ENCODE data around the gene SLC5A3.

Gene SLC5A3

DNA sequence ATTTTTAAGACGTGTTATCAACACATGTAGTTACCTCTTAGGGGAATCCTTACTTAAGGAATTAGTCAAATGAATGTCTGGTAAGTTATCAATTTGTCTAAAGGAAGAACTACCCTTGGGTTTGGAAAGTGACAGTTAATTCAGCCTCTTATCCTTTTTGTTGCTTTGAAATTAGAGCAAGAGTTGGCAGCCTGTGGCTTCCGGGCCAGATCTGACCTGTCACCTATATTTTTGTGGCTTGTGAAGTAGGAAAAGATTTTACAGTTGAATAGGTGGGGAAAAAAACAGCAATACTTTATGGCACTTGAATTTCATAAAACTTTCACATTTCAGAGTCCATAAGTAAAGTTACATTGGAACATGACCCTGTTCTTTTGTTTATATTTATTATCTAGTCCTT, 5.5 kb downstream of the SLC5A3 start:
- Histone ChIP-seq H3K9ac (ENCODE audit: low read length) (no peak overlapping the region), H4K20me1 (ENCODE audit: low read depth, low read length) (no peaks in the 10 kb centered on the region; the same call in 1 of the 2 replicates), H3F3A (ENCODE audit: insufficient read depth) (0 out of 2 replicates have a peak, but pooled peaks cover 3% of the 10 kb centered on the region), H3K79me2 (ENCODE audit: insufficient read depth, low read length) (peaks cover 91% of the 10 kb centered on the region), H3K4me2 (ENCODE audit: low read depth, low read length, poor library complexity, severe bottlenecking) (no peak overlapping the region), H3K9me3 (ENCODE audit: insufficient read depth, low read length) (no peaks in the 10 kb centered on the region), H3K27me3 (ENCODE audit: low read length) (no peaks in the 10 kb centered on the region), H3K27ac (ENCODE audit: low read depth, low read length) (no peak overlapping the region), H2AFZ (ENCODE audit: low read depth, low read length, severe bottlenecking) (no peak overlapping the region), H3K9me2 (replicated peaks; ENCODE audit: insufficient read depth, low read length) (no peaks in the 10 kb centered on the region), H3K36me3 (ENCODE audit: low read length) (no peaks in the 10 kb centered on the region), H3K4me3 (ENCODE audit: insufficient read depth, low read length, poor library complexity, severe bottlenecking) (no peak overlapping the region)
- TF ChIP-seq EZH2phosphoT487 (conservative IDR thresholded peaks at IDR 0.05; ENCODE audit: low read length), result no peak

DNA sequence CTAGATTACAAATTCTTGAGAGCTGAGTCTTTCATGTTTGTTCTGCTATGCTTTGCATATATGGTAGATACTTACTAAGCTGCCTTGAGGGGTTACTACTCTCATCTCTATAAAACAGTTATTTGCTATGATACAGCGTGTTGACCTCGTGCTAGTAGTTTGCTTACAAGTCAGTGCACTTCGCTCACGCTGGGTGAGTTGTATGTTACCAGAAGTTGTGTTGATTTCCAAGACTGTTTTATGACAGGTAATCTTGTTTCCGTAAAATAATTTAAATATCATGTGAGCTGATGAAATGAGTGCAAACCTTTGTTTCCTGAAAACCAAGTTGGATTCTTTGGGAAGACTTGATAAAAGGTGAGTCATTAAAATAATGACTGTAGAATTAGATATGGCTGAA, 7.3 kb downstream of the SLC5A3 start:
- Histone ChIP-seq H3K27ac (ENCODE audit: low read depth, low read length) (no peak overlapping the region), H3K9me2 (replicated peaks; ENCODE audit: insufficient read depth, low read length) (no peaks in the 10 kb centered on the region), H3K4me3 (ENCODE audit: insufficient read depth, low read length, poor library complexity, severe bottlenecking) (no peak overlapping the region), H3K9ac (ENCODE audit: low read length) (no peak overlapping the region), H3K9me3 (ENCODE audit: insufficient read depth, low read length) (no peaks in the 10 kb centered on the region), H3K27me3 (ENCODE audit: low read length) (no peaks in the 10 kb centered on the region), H2AFZ (ENCODE audit: low read depth, low read length, severe bottlenecking) (no peak overlapping the region), H3K4me2 (ENCODE audit: low read depth, low read length, poor library complexity, severe bottlenecking) (no peak overlapping the region), H4K20me1 (ENCODE audit: low read depth, low read length) (peaks cover 5% of the 10 kb centered on the region; the same call in 1 of the 2 replicates), H3K79me2 (ENCODE audit: insufficient read depth, low read length) (peaks cover 91% of the 10 kb centered on the region), H3K36me3 (ENCODE audit: low read length) (no peaks in the 10 kb centered on the region), H3F3A (ENCODE audit: insufficient read depth) (no peaks in the 10 kb centered on the region)
- TF ChIP-seq, protein P1, sequence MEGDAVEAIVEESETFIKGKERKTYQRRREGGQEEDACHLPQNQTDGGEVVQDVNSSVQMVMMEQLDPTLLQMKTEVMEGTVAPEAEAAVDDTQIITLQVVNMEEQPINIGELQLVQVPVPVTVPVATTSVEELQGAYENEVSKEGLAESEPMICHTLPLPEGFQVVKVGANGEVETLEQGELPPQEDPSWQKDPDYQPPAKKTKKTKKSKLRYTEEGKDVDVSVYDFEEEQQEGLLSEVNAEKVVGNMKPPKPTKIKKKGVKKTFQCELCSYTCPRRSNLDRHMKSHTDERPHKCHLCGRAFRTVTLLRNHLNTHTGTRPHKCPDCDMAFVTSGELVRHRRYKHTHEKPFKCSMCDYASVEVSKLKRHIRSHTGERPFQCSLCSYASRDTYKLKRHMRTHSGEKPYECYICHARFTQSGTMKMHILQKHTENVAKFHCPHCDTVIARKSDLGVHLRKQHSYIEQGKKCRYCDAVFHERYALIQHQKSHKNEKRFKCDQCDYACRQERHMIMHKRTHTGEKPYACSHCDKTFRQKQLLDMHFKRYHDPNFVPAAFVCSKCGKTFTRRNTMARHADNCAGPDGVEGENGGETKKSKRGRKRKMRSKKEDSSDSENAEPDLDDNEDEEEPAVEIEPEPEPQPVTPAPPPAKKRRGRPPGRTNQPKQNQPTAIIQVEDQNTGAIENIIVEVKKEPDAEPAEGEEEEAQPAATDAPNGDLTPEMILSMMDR (IDR thresholded peaks at IDR 0.05; ENCODE audit: insufficient read depth, low read length, poor library complexity, severe bottlenecking), result no peak
- TF ChIP-seq EZH2phosphoT487 (conservative IDR thresholded peaks at IDR 0.05; ENCODE audit: low read length), result no peak

DNA sequence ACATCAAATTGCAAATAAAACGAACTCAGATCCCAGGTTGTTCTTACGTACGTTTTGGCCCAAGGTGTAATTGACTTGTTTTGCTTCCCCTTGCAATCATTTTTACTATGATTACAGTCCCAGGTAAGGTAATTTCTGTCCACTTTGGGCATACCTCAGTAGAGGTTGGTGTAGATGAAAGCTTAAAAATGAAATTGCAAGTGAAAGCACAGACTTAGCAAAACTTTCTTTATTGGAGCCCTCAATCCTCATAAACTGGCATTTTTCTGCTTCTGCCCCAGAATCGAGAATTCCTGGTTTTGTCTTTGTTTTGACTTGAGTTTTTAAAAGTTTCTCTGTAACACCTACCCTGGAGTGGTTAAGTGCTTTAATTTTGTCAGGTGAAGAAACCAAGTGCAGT, 9.4 kb downstream of the SLC5A3 start:
- no peak overlapping the region for H3K4me3 ChIP-seq (ENCODE audit: insufficient read depth, low read length, poor library complexity, severe bottlenecking)
- no peaks in the 10 kb centered on the region for H3K36me3 ChIP-seq (ENCODE audit: low read length)
- no peak overlapping the region for H2AFZ ChIP-seq (ENCODE audit: low read depth, low read length, severe bottlenecking)
- H4K20me1 ChIP-seq (ENCODE audit: low read depth, low read length), result peaks cover 5% of the 10 kb centered on the region; the same call in 1 of the 2 replicates
- no peak overlapping the region for H3K9ac ChIP-seq (ENCODE audit: low read length)
- H3K79me2 ChIP-seq (ENCODE audit: insufficient read depth, low read length), result peaks cover 92% of the 10 kb centered on the region
- H3K4me2 ChIP-seq (ENCODE audit: low read depth, low read length, poor library complexity, severe bottlenecking), result no peak overlapping the region
- H3K27me3 ChIP-seq (ENCODE audit: low read length), result no peaks in the 10 kb centered on the region
- no peaks in the 10 kb centered on the region for H3F3A ChIP-seq (ENCODE audit: insufficient read depth)
- TF ChIP-seq, protein P1 (IDR thresholded peaks at IDR 0.05; ENCODE audit: insufficient read depth, low read length, poor library complexity, severe bottlenecking), result no peak
- TF ChIP-seq EZH2phosphoT487 (conservative IDR thresholded peaks at IDR 0.05; ENCODE audit: low read length), result no peak
- H3K9me2 ChIP-seq (replicated peaks; ENCODE audit: insufficient read depth, low read length), result no peaks in the 10 kb centered on the region
- H3K27ac ChIP-seq (ENCODE audit: low read depth, low read length), result no peak overlapping the region
- H3K9me3 ChIP-seq (ENCODE audit: insufficient read depth, low read length), result no peaks in the 10 kb centered on the region

DNA sequence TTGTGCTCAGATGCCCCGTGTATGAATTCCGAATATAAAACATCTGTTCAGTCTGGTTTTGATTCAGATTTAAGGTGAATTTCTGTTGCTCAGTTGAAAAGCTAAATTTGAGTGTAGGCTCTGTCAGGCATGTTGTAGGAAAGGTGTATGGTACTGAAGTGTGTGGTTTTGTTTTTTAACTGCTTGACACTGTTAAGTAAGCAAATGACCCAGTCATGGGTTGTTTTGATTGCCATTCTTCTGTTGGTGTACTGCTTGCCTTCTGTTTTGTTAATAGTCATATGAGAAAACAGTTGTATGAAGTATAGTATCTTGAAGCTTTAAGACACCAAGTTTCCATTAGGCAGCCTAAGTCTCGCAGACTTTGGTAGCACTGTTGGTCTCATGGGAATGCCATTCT, 10.0 kb downstream of the SLC5A3 start:
- Histone ChIP-seq H3K36me3 (ENCODE audit: low read length) (no peaks in the 10 kb centered on the region), H3K79me2 (ENCODE audit: insufficient read depth, low read length) (peaks cover 92% of the 10 kb centered on the region)

More for the DNA sequence above, 10.0 kb downstream of the SLC5A3 start:
- Histone ChIP-seq H3K27me3 (ENCODE audit: low read length) (no peaks in the 10 kb centered on the region), H3K4me2 (ENCODE audit: low read depth, low read length, poor library complexity, severe bottlenecking) (no peak overlapping the region), H4K20me1 (ENCODE audit: low read depth, low read length) (peaks cover 5% of the 10 kb centered on the region; the same call in 1 of the 2 replicates), H3K9me2 (replicated peaks; ENCODE audit: insufficient read depth, low read length) (no peaks in the 10 kb centered on the region), H3F3A (ENCODE audit: insufficient read depth) (no peaks in the 10 kb centered on the region), H3K27ac (ENCODE audit: low read depth, low read length) (no peak overlapping the region), H3K9me3 (ENCODE audit: insufficient read depth, low read length) (no peaks in the 10 kb centered on the region), H2AFZ (ENCODE audit: low read depth, low read length, severe bottlenecking) (no peak overlapping the region), H3K9ac (ENCODE audit: low read length) (no peak overlapping the region), H3K4me3 (ENCODE audit: insufficient read depth, low read length, poor library complexity, severe bottlenecking) (no peak overlapping the region)
- TF ChIP-seq, protein P1 (IDR thresholded peaks at IDR 0.05; ENCODE audit: insufficient read depth, low read length, poor library complexity, severe bottlenecking), result no peak

Data from SU-DHL-6 (cell line).